Testis (tissue), 3 donors: Measurements from ENCODE around the gene EPSTI1. TPM values are rescaled to one million over a fixed set of nuclear protein-coding genes. Genes with fewer than 3 reads are reported as not detected.

Source experiments
- DNase-seq: peaks from one replicate; pipeline ENCODE4 v3.0.0-alpha.2; 2019
- H3K27ac ChIP-seq, 2 donors: fragments of 200-600 bp; sonication (generic); one replicate each; pipeline ENCODE4 v1.5.1; 2019
- H3K27me3 ChIP-seq: fragments of 200-600 bp; sonication (generic); one replicate; pipeline ENCODE4 v1.5.1; 2019
- H3K36me3 ChIP-seq: fragments of 200-600 bp; sonication (generic); one replicate; pipeline ENCODE4 v1.5.1; 2017; ENCODE audit warnings: low read depth; ENCODE audit errors: missing control alignments
- H3K4me1 ChIP-seq: fragments of 200-600 bp; sonication (generic); one replicate; pipeline ENCODE4 v1.5.1; 2019
- H3K4me3 ChIP-seq, 2 donors: fragments of 200-600 bp; sonication (generic); one replicate each; pipeline ENCODE4 v1.5.1; 2017 to 2019
- H3K9me3 ChIP-seq: fragments of 200-600 bp; sonication (generic); one replicate; pipeline ENCODE4 v1.5.1; 2017
- CTCF ChIP-seq, 3 experiments: fragments of 450-650 bp in 2 of 3; fragments of 200-600 bp in 1 of 3; sonication (generic) in 1 of 3; IDR thresholded peaks; one replicate each; pipeline ENCODE4 v1.5.1; 2016 to 2019; ENCODE audit warnings: antibody characterized with exemption in 3 of 3, mild to moderate bottlenecking in 2 of 3, moderate library complexity in 1 of 3
- POLR2A ChIP-seq: fragments of 450-650 bp; IDR thresholded peaks from one replicate; pipeline ENCODE4 v1.6.1; 2017; ENCODE audit warnings: antibody characterized with exemption, mild to moderate bottlenecking, moderate library complexity
- WGBS, 2 donors: methylation state at CpG; one replicate each; pipeline ENCODE4 v1.1.5; 2018; 5-methylcytosine and 5-hydroxymethylcytosine counted together
- intact Hi-C: fragments of 100-400 bp; cut with DNase I; formaldehyde crosslinking; loops from one replicate; pipeline ENCODE4 v1.15.1; 2023; ENCODE audit warnings: low total_unique reads
- polyA plus RNA-seq: library from polyadenylated mRNA; stranded (reverse); fragments of 350-450 nt; fragmentation: Illumina TruSeq; extraction: RNeasy Lipid Tissue Mini Kit (QIAGEN cat#74804); gene quantifications from one replicate; pipeline ENCODE4 v1.2.3, GENCODE V29; 2014; ENCODE audit warnings: low read depth, low replicate concordance; ENCODE audit not compliant: insufficient read depth
- total RNA-seq, 2 donors: library from RNA; depleted of rRNA; stranded (reverse); fragments of >200 nt; gene quantifications; one replicate each; pipeline ENCODE4 v1.2.3, GENCODE V29; 2016

The EPSTI1 gene
- total and polyA plus RNA-seq, 3 donors from 2014 or later = 9.6 to 12.5 (median 11.4) TPM

GRCh38 chr13:42849200-42849599, 142.8 kb downstream of the EPSTI1 start:
- H3K4me1 ChIP-seq = no peaks in the 10 kb centered on the region
- H3K36me3 ChIP-seq = no peaks in the 10 kb centered on the region
- H3K9me3 ChIP-seq = no peaks in the 10 kb centered on the region
- 85 to 93% methylated on average over 2 of the region's 2 CpGs for WGBS, 2 donors
- no peaks in the 10 kb centered on the region for H3K27me3 ChIP-seq
- intact Hi-C loops = no loop called here
- no peak for TF ChIP-seq POLR2A
- H3K4me3 ChIP-seq = no peak overlapping the region
- no peak overlapping the region for H3K27ac ChIP-seq
- no peak for DNase-seq

DNA sequence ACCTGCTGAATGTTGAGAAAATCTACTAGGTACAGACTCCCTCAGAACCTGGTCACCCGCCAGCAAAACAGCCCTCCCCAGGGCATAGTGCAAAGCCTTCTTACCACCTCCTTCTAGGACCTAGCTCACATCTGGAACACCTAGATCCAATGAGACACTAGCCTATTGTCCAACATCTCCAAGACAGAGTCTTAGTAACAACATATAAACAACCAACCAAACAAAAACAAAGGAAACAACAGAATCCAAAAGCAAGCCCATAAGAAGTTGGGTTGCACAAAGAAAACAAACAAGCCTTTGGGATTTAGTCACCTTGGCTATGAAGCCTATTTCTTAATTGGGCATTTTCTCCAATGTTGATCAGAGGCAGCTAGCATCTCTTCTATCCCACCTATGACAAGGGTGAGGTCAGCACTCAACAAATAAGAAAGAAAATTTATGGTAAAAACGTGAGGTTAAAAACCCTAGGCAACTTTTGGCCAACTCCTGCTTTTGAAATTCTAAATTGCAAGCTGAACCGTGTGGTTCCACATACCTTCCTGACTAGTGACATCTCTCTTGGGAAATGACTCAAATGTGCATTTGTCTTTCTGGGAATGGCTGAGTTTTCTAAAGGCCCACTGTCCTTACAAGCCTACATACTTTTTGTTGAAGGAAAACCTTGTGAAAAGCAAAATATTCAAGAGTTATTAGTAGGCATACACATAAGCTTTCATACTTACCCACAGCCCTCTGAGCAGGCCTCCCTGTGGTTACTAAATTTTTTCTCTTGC, 144.0 kb downstream of the EPSTI1 start:
- Histone ChIP-seq H3K36me3 (no peaks in the 10 kb centered on the region), H3K27me3 (no peaks in the 10 kb centered on the region), H3K9me3 (no peaks in the 10 kb centered on the region), H3K27ac (no peak overlapping the region), H3K4me3 (no peak overlapping the region), H3K4me1 (no peaks in the 10 kb centered on the region)
- intact Hi-C loops = no loop called here
- WGBS, 2 donors = 57 to 62% methylated on average over 3 of the region's 3 CpGs
- DNase-seq = no peak
- TF ChIP-seq POLR2A = no peak
- TF ChIP-seq CTCF (IDR thresholded peaks at IDR 0.05) = no peak

- no peaks in the 10 kb centered on the region for H3K36me3 ChIP-seq
- intact Hi-C loops = no loop called here
- no peaks in the 10 kb centered on the region for H3K27me3 ChIP-seq
- peak; percentile 36 for DNase-seq
- peak in 1 of 3 experiments; percentile 14 for TF ChIP-seq CTCF (IDR thresholded peaks at IDR 0.05)
- no peak for TF ChIP-seq POLR2A
- H3K4me3 ChIP-seq = no peak overlapping the region
- no peaks in the 10 kb centered on the region for H3K9me3 ChIP-seq
- H3K27ac ChIP-seq = no peak overlapping the region
- 48 to 53% methylated on average over 10 of the region's 10 CpGs for WGBS, 2 donors
- no peaks in the 10 kb centered on the region for H3K4me1 ChIP-seq
These were observed 154.9 kb downstream of the EPSTI1 start for GRCh38 chr13:42836930-42837690.

Other genes starting within 250 kb of the EPSTI1 start
- gene FAM216B, start 210.7 kb downstream of the EPSTI1 start, total RNA-seq = under 1 TPM in 1 of 2 donors, not detected in 1; 0.16 TPM
- gene FAM216B, start 210.7 kb downstream of the EPSTI1 start, polyA plus RNA-seq = 1.3 TPM
- gene DNAJC15, start 31.3 kb upstream of the EPSTI1 start, total RNA-seq = 10 to 100 TPM; 11.8 to 17.2 TPM
- 49.8 TPM for gene DNAJC15, start 31.3 kb upstream of the EPSTI1 start, polyA plus RNA-seq